Measurements from ENCODE around the gene LRIG1.

DNA sequence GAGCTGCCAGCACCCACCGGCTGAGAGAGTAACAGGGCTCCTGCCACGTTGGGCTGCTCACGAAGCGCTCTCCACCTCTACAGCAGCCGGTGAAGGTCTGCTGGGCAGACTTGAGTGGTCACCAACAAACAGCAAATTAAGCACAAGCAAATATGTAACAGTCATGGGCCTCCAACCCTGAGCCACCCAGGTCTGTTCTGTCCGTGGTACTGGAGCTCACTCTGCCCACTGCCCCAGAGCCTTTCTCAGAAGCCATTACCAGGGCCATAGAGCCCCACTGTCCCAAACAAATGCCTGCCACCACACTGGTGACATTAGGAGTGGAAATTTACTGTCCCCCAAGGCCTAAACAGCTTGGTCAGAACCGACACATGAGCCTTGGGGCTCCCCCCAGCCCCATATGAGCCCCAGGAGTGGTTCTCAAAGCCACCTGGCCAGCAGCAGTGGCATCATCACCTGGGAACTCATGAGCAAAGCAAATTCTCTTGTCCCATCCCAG is 56.6 kb downstream of the LRIG1 start:
- no peak for TF ChIP-seq POLR2A (IDR thresholded peaks at IDR 0.05)
- TF ChIP-seq, protein P1, sequence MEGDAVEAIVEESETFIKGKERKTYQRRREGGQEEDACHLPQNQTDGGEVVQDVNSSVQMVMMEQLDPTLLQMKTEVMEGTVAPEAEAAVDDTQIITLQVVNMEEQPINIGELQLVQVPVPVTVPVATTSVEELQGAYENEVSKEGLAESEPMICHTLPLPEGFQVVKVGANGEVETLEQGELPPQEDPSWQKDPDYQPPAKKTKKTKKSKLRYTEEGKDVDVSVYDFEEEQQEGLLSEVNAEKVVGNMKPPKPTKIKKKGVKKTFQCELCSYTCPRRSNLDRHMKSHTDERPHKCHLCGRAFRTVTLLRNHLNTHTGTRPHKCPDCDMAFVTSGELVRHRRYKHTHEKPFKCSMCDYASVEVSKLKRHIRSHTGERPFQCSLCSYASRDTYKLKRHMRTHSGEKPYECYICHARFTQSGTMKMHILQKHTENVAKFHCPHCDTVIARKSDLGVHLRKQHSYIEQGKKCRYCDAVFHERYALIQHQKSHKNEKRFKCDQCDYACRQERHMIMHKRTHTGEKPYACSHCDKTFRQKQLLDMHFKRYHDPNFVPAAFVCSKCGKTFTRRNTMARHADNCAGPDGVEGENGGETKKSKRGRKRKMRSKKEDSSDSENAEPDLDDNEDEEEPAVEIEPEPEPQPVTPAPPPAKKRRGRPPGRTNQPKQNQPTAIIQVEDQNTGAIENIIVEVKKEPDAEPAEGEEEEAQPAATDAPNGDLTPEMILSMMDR (IDR thresholded peaks at IDR 0.05) = no peak
- no peak for TF ChIP-seq POLR2AphosphoS5 (IDR thresholded peaks at IDR 0.05)

Measured in breast epithelium (tissue), 3 donors.